Activated gamma-delta T cell treated with Interleukin-2 at 50 U/mL for 16 hours (primary cell): Measurements from ENCODE around the gene BLCAP.
"Not testable (repeated sequence)": the region's sequence is repeated elsewhere in the genome, so short reads cannot be mapped to it uniquely, and the experiment has no call there.

Experiments used
- DNase-seq: peaks from one replicate; pipeline ENCODE4 v3.0.0-alpha.2; 2020

Gene BLCAP

DNA sequence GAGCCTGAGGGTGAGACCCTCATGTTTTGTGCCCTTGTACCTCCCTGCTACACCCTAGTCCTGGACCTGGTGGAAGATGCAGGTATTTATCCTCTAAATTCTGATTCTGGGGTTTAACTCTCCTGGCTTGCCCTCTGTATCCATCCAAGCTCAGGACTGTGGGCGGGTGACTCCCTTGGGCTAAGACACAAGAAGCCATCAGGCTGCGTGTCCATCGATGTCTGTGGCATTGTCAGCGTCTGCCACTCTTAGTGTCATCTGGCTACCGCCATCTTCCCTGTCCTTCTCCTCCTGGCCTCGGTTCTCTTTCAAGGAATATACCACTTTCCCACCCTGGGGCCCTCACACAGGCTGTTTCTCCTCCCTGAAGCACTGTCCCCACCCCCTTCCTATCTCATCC, 28.9 kb upstream of the BLCAP start:
- DNase-seq, result no peak

DNA sequence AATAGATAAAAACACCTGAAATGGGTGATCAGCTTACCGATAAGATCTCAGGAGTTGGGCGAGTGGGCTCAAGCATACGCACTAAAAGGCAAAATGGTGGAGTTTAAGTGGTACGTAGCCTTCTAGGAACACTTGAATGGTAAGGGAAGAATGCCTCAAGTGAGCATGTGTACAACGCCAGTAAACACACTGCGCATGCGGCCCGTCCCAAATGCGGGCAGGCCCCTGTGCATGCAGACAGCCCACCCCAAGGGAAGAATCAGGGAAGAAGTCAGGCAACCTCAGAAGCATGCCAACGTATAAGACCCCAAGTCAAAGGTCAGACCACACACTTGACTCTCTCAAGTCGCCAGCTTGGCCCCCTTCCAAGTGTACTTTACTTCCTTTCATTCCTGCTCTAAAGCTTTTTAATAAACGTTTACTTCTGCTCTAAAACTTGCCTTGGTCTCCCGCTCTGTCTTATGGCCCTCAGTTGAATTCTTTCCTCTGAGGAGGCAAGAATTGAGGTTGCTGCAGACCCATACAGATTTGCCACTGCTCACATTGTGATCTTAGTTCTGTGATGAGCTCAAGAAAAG, 27.1 kb upstream of the BLCAP start:
- not testable (repeated sequence) for DNase-seq

DNA sequence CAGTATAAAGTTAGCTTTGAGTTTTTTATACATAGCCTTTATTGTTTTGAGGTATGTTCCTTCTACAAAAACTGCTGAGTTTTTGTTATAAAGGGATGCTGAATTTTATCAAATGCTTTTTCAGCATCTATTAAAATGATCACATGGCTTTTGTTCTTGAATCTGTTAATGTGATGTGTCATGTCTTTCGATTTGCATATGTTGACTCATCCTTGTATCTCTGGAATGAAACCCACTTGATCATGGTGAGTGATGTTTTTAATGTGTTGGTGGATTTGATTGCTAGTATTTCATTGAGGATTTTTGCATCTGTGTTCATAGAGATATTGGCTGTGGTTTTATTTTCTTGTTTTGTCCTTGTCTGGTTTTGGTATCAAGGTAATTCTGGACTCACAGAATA, 24.7 kb upstream of the BLCAP start:
- no peak for DNase-seq

DNA sequence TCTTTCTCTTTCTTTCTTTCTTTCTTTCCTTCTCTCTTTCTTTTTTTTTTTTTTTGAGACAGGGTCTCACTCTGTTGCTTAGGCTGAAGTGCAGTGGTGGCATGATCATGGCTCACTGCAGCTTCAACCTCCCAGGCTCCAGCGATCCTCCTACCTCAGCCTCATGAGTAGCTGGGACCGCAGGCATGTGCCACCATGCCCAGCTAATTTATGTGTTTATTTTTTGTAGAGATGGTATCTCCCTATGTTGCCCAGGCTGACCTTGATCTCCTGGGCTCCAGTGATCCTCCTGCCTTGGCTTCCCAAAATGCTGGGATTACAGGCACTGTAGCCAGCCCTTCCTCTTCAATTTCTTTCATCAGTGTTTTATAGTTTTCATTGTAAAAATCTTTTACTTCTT, 24.0 kb upstream of the BLCAP start:
- not testable (repeated sequence) for DNase-seq

DNA sequence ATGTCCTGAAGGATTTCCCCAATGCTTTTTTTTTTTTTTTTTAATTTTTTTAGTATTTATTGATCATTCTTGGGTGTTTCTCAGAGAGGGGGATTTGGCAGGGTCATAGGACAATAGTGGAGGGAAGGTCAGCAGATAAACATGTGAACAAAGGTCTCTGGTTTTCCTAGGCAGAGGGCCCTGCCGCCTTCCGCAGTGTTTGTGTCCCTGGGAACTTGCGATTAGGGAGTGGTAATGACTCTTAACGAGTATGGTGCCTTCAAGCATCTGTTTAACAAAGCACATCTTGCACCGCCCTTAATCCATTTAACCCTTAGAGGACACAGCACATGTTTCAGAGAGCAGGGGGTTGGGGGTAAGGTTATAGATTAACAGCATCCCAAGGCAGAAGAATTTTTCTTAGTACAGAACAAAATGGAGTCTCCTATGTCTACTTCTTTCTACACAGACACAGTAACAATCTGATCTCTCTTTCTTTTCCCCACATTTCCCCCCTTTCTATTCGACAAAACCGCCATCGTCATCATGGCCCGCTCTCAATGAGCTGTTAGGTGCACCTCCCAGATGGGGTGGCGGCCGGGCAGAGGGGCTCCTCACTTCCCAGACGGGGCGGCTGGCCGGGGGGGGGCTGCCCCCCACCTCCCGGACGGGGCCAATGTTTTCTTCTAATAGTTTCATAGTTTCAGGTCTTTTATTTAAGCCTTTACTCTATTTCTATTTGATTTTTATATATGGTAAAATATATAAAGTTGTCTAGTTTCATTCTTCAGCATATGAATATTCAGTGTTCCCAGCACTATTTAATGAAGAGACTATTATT, 22.6 kb upstream of the BLCAP start:
- not testable (repeated sequence) for DNase-seq

DNA sequence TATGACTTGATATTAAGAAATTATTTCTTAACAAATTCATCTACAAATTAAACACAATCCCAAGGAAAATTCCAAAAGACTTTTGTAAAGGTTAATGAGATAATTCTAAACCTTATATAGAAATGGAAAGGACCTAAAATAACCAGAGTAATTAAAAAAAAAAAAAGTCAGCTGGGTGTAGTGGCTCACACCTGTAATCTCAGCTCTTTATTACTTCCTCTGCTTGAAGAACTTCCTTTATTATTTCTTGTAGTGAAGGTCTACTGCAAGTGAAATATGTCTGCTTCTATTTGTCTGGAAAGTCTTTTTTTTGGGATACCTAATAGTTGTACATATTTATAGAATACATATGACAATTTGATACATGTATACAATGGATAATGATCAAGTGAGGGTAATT, 20.2 kb upstream of the BLCAP start:
- no peak for DNase-seq

DNA sequence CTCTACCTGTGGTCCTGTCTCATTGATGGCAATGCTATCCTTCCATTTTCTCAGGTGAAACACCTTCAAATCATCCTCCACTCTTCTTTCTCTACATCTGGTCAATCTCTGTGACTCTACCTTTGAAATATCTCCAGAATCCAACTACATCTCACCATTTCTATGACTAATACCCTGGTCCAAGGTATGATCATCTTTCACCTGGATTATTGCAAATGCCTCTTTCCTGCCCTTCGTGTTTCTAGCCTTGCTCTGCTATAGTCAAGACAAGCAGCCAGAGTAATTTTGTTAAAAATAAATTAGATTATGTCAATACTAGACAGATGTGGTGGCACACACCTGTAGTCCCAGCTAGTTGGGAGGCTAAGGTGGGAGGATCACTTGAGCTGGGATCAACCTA, 17.8 kb upstream of the BLCAP start:
- no peak for DNase-seq

DNA sequence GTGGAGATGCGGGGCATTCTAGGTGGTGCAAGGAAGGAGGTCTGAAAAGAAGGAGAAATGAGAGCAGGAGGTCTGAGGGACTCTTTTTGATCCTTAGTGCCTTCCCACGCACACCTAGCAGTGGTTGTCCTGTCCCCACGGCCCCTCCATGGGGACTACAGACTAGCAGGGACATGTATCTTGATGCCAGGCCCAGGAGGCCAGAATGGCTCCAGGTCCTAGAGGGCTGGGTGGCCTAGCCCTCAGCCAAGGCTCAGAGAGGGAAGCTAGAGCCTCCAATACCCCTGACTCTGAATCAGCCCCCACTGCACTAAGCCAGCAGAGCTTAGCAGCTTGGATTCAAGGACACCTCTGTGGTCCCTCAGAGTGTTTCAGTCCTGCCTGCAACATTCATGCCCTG, 16.7 kb upstream of the BLCAP start:
- no peak for DNase-seq

DNA sequence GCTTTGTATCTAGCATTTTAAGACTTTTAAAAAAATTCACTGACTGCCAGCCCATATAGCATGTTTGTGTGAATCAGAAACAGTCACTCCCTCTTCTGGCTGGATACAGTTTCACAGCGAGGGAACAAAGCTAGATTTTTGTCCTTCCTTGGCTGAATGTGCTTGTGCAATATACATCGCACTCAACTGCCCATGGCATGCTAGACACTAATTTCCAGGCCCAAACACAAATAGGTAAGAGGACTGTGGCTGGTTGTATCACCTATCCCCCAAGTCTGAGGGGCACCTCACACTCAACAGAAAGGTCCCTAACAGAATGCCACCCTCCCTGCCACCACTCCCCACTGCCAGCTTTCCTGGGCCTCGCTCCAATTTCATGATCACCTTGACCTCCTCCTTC, 16.2 kb upstream of the BLCAP start:
- DNase-seq, result no peak

DNA sequence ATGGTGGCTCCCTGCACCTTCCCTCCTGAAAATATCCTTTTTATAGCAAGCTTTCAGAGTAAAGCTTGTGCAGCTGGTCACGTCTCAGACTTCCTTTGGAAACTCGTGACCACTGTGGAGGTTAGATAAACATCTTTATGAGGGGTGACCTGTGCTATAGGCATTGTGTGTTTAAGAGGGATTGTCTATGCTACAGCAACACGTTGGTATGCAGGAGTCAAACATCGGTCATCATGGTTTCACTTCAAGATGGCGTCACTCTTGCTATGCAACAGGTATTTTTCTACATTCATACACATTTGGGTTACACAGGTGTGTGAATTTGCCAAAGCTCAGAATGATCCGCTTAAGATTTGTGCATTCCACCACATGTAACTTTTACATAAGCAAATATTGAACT, 14.6 kb upstream of the BLCAP start:
- DNase-seq, result no peak

DNA sequence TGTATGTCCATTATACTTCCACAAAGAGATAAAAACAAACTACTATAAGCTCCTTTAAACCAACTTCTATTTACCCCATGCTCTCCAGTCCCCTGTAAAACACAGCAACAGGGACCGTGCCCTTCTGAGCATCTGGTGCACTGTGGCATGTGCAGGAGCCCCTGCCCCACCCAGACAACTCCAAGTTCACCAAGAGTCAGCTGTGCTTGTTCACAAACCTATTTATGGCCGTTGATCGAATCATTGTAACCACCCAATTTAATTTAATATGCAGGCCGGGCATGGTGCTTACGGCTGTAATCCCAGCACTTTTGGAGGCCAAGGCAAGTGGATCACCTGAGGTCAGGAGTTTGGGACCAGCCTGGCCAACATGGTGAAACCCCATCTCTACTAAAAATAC, 13.7 kb upstream of the BLCAP start:
- DNase-seq, result no peak

DNA sequence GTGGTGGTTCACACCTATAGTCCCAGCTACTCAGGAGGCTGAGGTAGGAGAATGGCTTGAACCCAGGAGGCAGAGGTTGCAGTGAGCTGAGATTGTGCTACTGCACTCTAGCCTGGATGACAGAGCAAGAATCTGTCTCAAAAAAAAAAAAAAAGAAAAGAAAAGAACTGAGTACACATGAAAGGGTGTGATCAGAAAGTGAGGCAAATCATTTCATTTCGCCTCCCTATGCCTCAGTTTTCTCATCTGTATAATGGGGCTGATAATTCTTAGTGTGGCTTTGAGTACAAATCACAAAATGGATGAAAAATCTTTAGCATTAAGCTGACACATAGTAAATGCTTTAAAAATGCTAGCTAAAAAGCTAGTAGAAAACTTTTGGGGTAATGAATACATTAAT, 13.2 kb upstream of the BLCAP start:
- not testable (repeated sequence) for DNase-seq

DNA sequence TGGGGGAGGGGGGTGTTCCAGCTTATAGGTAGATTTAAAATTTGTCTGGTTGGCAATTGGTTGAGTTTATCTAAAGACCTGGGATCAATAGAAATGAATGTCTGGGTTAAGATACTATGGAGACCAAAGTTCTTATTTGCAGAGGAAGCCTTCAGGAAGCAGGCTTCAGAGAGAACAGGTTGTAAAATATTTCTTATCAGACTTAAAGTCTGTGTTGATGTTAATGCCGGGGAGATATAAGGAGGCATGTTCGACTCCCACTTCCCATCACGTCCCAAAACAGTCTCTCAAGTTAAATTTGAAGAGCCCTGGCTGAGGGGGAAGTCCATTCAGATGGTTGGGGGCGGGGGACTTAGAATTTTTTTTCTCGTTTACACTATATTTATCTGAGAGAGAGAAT, 12.3 kb upstream of the BLCAP start:
- DNase-seq, result no peak

DNA sequence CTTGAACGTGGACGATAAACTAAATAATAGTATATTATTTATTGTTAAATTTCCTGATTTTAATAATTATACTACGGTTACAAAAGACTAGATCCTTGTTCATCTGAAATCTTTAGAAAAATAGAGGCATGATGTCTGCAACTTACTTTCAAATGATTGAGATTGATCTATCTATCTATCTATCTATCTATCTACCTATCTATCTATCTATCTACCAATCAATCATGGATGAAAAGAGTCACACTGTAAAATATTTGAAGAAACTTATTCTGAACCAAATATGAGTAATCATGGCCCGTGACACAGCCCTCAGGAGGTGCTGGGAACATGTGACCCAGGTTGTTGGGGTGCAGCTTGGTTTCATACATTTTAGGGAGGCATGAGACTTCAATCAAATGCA, 11.7 kb upstream of the BLCAP start:
- DNase-seq, result no peak

DNA sequence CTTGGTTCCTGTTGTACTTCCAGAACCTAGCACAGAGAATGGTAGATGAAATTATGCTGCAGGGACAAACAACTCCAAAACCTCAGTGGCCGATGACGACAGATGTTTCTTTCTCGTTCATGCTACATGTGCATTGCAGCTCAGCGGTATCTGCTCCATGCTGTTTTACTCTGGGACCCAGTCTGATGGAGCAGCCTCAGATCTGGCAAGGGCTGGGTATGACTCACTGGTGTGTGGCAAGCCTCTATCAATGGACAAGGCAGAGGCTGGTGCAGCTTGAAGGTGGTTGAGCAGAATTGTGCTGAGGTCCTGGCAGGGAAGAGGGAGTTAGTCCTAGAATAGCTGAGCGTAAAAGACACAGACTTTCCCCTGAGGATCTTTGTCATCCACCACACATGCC, 10.3 kb upstream of the BLCAP start:
- no peak for DNase-seq

DNA sequence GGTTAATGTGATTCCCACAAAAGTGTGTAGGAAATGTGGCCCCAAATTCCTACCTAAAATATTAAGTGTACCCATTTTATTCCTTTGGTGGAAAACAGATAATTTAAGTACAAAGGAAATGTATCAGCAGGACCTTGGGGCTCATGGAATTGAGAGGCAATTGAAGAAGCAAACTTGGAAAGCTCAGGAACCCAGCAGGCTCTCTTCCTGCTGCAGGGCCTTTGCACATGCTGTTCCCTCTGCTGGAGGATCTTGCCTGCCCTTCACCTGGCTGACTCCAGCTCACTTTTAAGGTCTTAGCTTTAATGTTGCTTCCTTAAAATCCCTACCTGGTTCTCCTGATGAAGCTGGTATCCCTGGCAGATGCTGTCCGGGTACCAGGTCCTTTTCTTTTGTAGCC, 9.8 kb upstream of the BLCAP start:
- no peak for DNase-seq

DNA sequence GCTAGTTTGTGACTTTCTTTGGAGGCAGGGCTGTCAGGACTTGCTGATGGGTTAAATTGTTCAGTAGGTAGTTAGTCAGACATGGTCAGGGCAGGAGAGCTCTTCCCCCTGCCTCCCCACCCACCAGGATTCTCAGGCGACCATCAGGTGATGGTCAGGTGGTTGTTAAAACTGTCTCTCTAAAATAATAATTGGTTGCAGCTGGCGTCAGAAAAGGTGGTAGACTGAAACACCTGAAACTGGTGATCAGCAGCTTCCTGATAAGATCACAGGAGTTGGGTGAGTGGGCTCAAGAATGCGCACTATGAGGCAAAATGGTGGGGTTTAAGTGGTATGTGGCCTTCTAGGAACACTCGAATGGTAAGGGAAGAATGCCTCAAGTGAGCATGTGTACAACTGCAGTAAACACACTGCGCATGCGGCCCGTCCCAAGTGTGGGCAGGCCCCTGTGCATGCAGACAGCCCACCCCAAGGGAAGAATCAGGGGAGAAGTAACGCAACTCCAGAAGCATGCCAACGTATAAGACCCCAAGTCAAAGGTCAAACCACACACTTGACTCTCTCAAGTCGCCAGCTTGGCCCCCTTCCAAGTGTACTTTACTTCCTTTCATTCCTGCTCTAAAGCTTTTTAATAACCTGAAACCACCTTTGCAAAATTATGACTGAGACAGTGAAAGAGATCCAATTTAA, 7.9 kb upstream of the BLCAP start:
- no peak for DNase-seq

DNA sequence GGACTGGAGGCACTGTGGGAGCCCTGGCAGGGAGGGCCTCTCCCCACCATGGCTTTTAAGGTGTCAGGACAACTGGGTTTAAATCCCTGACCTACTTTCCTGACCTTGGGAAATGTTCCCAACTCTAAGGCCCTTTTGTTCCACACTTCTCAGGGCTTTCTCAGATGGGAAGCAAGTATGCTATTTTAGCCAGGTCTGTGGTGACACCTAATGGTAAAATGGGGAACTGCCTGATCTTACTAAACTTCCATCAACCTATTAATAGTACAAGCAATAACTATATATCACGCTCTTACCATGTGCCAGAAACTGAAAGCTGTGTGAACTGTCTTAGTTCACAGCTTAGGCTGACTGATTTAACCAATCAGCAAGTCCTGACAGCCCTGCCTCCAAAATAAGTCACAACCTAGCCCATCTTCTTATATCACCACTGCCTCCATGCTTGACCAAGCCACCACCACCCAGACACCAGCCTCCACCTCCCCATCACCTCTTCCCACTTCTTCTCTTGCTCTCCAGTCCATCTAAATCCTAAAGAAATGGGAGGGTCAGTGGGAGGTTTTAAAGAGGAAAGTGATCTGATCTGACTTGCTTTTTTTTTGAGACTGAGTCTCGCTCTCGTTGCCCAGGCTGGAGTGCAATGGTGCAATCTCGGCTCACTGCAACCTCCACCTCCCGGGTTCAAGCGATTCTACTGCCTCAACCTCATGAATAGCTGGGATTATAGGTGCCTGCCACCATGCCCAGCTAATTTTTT, 6.9 kb upstream of the BLCAP start:
- DNase-seq, result peak; percentile 44

DNA sequence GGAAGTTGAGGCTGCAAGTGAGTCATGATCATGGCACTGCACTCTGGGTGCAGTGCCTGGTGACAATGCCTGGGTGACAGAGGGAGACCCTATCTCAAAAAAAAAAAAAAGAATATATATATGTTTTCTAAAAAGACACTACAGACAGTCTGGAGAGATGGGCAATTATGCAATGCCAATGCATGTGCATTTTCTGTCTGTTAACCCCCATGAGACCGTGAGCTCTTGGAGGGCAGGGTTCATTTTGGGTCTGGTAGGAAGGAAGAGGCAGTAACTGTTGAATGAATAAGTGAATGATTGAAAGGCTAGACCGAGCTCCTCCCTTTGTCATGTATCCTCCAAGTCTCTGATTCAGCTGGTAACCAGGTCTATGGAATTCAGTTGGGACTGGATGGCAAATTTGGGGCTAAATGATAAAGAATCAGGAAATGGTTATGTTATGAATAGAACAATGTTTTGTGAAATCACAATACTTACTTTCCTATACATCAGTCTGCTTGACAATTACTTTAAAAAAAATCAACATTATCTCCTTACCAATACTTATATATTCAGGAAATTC, 5.6 kb upstream of the BLCAP start:
- DNase-seq, result no peak

DNA sequence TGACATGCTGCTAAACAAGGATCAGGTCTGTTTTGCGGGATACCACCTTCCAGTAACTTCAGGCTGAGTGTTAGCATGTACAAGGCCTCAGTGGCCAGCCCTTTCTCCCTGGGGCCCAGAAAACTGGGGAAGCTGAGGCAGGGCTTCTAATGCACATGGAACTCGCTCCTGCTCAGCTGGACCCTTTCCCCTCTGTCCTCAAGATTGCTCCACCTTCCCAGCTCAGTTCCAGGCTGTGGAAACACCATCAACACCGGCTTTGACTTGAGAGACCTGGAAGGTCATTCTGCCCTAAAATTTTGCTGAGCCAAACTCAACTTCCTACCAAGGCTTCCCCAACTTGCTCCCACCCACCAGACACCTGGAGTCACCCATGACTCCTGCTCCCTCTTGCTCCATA, 4.2 kb upstream of the BLCAP start:
- no peak for DNase-seq

DNA sequence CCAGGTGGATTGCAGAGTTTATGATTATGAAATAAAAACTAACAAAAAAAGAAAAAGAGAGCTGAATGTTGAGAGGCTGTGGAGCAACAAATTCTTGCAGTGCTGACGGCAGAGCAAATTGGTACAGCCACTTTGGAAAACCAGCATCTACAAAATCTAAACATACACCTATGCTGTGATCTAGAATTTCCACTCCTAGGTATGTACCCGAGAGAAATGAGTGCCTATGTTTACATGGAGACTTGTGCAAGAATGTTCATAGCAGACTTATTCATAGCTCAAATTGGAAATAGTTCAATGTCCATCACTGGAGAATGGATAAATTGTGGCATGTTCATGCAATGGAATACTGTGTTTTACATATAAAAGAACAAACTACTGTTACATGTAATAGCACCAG, 3.0 kb upstream of the BLCAP start:
- DNase-seq, result no peak

DNA sequence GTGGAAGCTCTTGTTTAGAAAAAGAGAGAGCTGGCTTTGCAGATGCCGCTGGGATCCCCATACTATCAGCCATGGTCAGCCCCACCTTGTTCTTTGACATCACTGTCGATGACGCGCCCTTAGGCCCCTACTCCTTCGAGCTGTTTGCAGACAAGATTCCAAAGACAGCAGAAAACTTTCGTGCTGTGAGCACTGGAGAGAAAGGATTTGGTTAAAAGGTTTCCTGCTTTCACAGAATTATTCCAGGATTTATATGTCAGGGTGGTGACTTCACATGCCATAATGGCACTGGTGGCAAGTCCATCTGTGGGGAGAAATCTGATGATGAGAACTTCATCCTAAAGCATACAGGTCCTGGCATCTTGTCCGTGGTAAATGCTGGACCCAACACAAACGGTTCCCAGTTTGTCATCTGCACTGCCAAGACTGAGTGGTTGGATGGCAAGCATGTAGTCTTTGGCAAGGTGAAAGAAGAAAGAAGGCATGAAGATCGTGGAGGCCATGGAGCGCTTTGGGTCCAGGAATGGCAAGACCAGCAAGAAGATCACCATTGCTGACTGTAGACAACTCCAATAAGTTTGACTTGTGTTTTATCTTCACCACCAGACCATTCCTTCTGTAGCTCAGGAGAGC, 2.4 kb upstream of the BLCAP start:
- DNase-seq, result no peak
